Mesenchymal stem cell (in vitro differentiated cells and primary cell): ENCODE measurements around the gene LRRFIP1.

Source experiments
- DNase-seq: peaks from one replicate; pipeline ENCODE4 v3.0.0-alpha.2; 2013
- H2AFZ ChIP-seq: one replicate; pipeline ENCODE4 v1.6.1; 2013; ENCODE audit warnings: low read depth, mild to moderate bottlenecking, control low read depth, inconsistent platforms, low read length, moderate library complexity
- H2AK5ac ChIP-seq: 2 replicates; pipeline ENCODE4 v1.6.1; 2013; ENCODE audit warnings: low read length, moderate library complexity, mild to moderate bottlenecking, inconsistent platforms; ENCODE audit not compliant: severe bottlenecking
- H2BK120ac ChIP-seq: one replicate; pipeline ENCODE4 v1.6.1; 2013; ENCODE audit warnings: low read depth, mild to moderate bottlenecking, inconsistent platforms, low read length, moderate library complexity
- H2BK12ac ChIP-seq, 2 experiments: one replicate each; pipeline ENCODE4 v1.6.1; 2013; ENCODE audit warnings: inconsistent platforms in 2 of 2, low read length in 2 of 2, mild to moderate bottlenecking in 2 of 2, moderate library complexity in 2 of 2, control low read depth in 1 of 2
- H2BK15ac ChIP-seq: one replicate; pipeline ENCODE4 v1.6.1; 2013; ENCODE audit warnings: mild to moderate bottlenecking, low read depth, inconsistent platforms; ENCODE audit not compliant: poor library complexity, severe bottlenecking
- H2BK5ac ChIP-seq: 2 replicates; pipeline ENCODE4 v1.6.1; 2013; ENCODE audit warnings: low read depth, mild to moderate bottlenecking, low read length, control low read depth, inconsistent platforms; ENCODE audit not compliant: poor library complexity, severe bottlenecking
- H3K14ac ChIP-seq, 2 experiments: one replicate each; pipeline ENCODE4 v1.6.1; 2013; ENCODE audit warnings: inconsistent platforms in 2 of 2, low read length in 2 of 2, control low read depth in 1 of 2, mild to moderate bottlenecking in 1 of 2, moderate library complexity in 1 of 2
- H3K18ac ChIP-seq, 2 experiments: one replicate each; pipeline ENCODE4 v1.6.1; 2013; ENCODE audit warnings: inconsistent platforms in 2 of 2, low read length in 2 of 2, control low read depth in 1 of 2, low read depth in 1 of 2, mild to moderate bottlenecking in 1 of 2
- H3K23ac ChIP-seq, 2 experiments: one replicate each; pipeline ENCODE4 v1.6.1; 2013; ENCODE audit warnings: inconsistent platforms in 2 of 2, low read length in 2 of 2, mild to moderate bottlenecking in 2 of 2, moderate library complexity in 2 of 2, control low read depth in 1 of 2
- H3K27ac ChIP-seq: 2 replicates; pipeline ENCODE4 v1.5.1; 2013; ENCODE audit warnings: mild to moderate bottlenecking, moderate library complexity, low read length, control low read depth, inconsistent platforms; ENCODE audit not compliant: poor library complexity, severe bottlenecking
- H3K27me3 ChIP-seq, 2 experiments: 2 replicates each; pipeline versions ENCODE4 v1.6.1 to v1.7.0; 2013; ENCODE audit warnings: low read length in 2 of 2, mild to moderate bottlenecking in 2 of 2, moderate library complexity in 2 of 2, control low read depth in 1 of 2, inconsistent platforms in 1 of 2; ENCODE audit not compliant: control insufficient read depth in 1 of 2, insufficient read depth in 1 of 2
- H3K36me3 ChIP-seq, 2 experiments: 2 replicates each; pipeline versions ENCODE4 v1.6.1 to v1.7.0; 2013; ENCODE audit warnings: low read length in 2 of 2, control low read depth in 1 of 2, inconsistent platforms in 1 of 2, low read depth in 1 of 2, mild to moderate bottlenecking in 1 of 2; ENCODE audit not compliant: insufficient read depth in 2 of 2, control insufficient read depth in 1 of 2
- H3K4ac ChIP-seq, 2 experiments: one replicate each; pipeline ENCODE4 v1.6.1; 2013; ENCODE audit warnings: inconsistent platforms in 2 of 2, low read length in 2 of 2, mild to moderate bottlenecking in 2 of 2, moderate library complexity in 2 of 2, control low read depth in 1 of 2, low read depth in 1 of 2
- H3K4me1 ChIP-seq: 2 replicates; pipeline ENCODE4 v1.6.1; 2013; ENCODE audit warnings: low read depth, low read length, control low read depth; ENCODE audit not compliant: control insufficient read depth, insufficient read depth
- H3K4me2 ChIP-seq: 2 replicates; pipeline ENCODE4 v1.6.1; 2013; ENCODE audit warnings: low read length, mild to moderate bottlenecking, inconsistent platforms; ENCODE audit not compliant: poor library complexity, severe bottlenecking
- H3K4me3 ChIP-seq, 2 experiments: 2 replicates each; pipeline versions ENCODE4 v1.5.1 to v1.7.0; 2013; ENCODE audit warnings: low read length in 2 of 2, mild to moderate bottlenecking in 2 of 2, control low read depth in 1 of 2, low read depth in 1 of 2; ENCODE audit not compliant: insufficient read depth in 1 of 2
- H3K79me1 ChIP-seq: replicated peaks from 2 replicates; pipeline ENCODE4 v1.6.1; 2013; ENCODE audit warnings: mild to moderate bottlenecking, control low read depth, low read length, inconsistent platforms; ENCODE audit not compliant: poor library complexity, severe bottlenecking
- H3K9ac ChIP-seq: 2 replicates; pipeline ENCODE4 v1.7.0; 2013; ENCODE audit warnings: mild to moderate bottlenecking, low read length, moderate library complexity
- H3K9me3 ChIP-seq: 2 replicates; pipeline ENCODE4 v1.7.0; 2013; ENCODE audit warnings: mild to moderate bottlenecking, low read length; ENCODE audit not compliant: control insufficient read depth
- H4K8ac ChIP-seq: one replicate; pipeline ENCODE4 v1.6.1; 2013; ENCODE audit warnings: inconsistent platforms, mild to moderate bottlenecking, low read length, moderate library complexity
- H4K91ac ChIP-seq: one replicate; pipeline ENCODE4 v1.6.1; 2013; ENCODE audit warnings: mild to moderate bottlenecking, low read length, inconsistent platforms
- WGBS: methylation state at CpG from one replicate; pipeline ENCODE4 v1.1.7; 2013; ENCODE audit warnings: mixed read lengths; 5-methylcytosine and 5-hydroxymethylcytosine counted together

The LRRFIP1 gene

DNA sequence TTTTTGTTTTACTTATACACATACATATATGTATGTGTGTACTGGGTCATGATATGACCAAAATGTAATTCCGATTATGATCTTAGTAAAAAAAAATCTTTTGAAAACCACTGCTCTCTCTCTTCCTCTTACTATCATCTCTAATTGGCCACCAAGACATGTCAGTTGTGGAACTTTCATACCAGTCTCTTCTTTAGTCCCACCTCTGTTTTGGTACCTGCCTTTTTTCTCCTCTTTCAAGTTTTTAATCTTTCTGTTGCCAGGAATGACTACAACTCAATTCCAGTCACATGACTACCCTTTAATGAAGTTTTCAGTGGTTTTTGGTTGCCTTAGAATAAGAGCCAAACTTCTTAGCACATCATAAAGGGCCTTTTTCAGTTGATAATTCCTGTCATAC, 188.2 kb downstream of the LRRFIP1 start:
- Histone ChIP-seq H3K23ac (no peak overlapping the region), H3K27me3 (peaks cover 2 to 6% of the 10 kb centered on the region in 2 experiments), H4K91ac (no peak overlapping the region), H3K36me3 (no peaks in the 10 kb centered on the region), H3K18ac (no peak overlapping the region), H2AK5ac (no peak overlapping the region), H2BK15ac (no peak overlapping the region), H2BK120ac (no peak overlapping the region), H3K79me1 (no peaks in the 10 kb centered on the region), H4K8ac (no peak overlapping the region), H3K9me3 (no peaks in the 10 kb centered on the region), H2BK5ac (no peak overlapping the region), H3K14ac (no peak overlapping the region), H3K27ac (no peak overlapping the region), H3K4me1 (no peaks in the 10 kb centered on the region), H3K4ac (no peak overlapping the region), H2AFZ (no peak overlapping the region), H3K4me2 (no peak overlapping the region), H3K4me3 (no peak overlapping the region), H3K9ac (no peak overlapping the region), H2BK12ac (no peak overlapping the region)
- 82% methylated on average over 1 of the region's 1 CpG for WGBS
- no peak for DNase-seq

DNA sequence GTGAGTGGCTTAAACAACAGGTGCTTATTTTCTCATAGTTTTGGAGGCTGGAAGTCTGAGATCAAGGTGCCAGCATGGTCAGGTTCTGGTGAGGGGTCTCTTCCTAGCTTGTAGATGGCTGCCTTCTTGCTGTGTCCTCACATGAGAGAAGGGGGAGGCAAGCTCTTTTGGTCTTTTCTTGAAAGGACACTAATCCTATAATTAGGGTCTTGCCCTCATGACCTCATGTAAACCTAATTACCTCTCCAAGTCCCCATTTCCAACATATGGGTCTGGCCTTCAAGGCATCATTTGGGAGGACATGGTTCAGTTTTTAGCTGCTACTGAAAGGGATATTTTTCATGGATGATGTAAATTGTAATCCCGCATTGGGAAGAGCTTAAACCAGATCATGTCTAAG, 189.1 kb downstream of the LRRFIP1 start:
- Histone ChIP-seq H3K4ac (no peak overlapping the region), H2BK12ac (no peak overlapping the region), H3K4me2 (no peak overlapping the region), H3K9me3 (no peaks in the 10 kb centered on the region), H3K27me3 (peaks cover 2 to 3% of the 10 kb centered on the region in 2 experiments), H2AFZ (no peak overlapping the region), H3K4me1 (no peaks in the 10 kb centered on the region), H4K8ac (no peak overlapping the region), H3K14ac (no peak overlapping the region), H3K27ac (no peak overlapping the region), H2BK15ac (no peak overlapping the region), H2BK5ac (no peak overlapping the region), H2AK5ac (no peak overlapping the region), H3K36me3 (no peaks in the 10 kb centered on the region), H3K4me3 (no peak overlapping the region), H3K18ac (no peak overlapping the region), H4K91ac (no peak overlapping the region), H2BK120ac (no peak overlapping the region), H3K23ac (no peak overlapping the region), H3K79me1 (no peaks in the 10 kb centered on the region), H3K9ac (no peak overlapping the region)
- no peak for DNase-seq
- WGBS, result 100% methylated on average over 1 of the region's 1 CpG

DNA sequence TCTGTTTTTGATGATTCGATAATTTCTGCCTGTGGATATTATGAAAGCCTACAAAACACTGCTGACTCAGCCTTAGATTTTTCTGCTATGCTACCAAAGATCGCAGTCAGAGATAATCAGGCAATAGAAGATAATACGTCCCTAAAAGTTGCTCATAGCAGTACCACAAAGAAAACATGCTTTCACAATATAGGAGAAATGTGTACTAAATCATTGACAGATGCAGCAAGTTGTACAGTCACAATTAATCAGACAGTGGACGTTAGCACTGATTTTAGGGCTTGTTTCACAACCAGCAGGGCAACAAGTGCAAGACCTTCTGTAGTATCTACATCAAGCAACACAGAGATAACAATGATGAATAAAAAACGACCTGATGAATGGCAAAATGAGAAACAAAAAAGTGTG, 190.7 kb downstream of the LRRFIP1 start:
- Histone ChIP-seq H3K27ac (no peak overlapping the region), H3K36me3 (no peaks in the 10 kb centered on the region), H2AK5ac (no peak overlapping the region), H3K4me1 (no peaks in the 10 kb centered on the region), H2AFZ (no peak overlapping the region), H2BK120ac (no peak overlapping the region), H3K9me3 (no peaks in the 10 kb centered on the region), H3K4me3 (no peak overlapping the region), H3K23ac (no peak overlapping the region), H2BK12ac (no peak overlapping the region), H3K9ac (no peak overlapping the region), H3K4ac (no peak overlapping the region), H3K4me2 (no peak overlapping the region), H3K79me1 (no peaks in the 10 kb centered on the region), H2BK15ac (no peak overlapping the region), H4K91ac (no peak overlapping the region), H2BK5ac (no peak overlapping the region), H3K14ac (no peak overlapping the region), H3K27me3 (peaks cover under 1 to 3% of the 10 kb centered on the region in 2 experiments), H4K8ac (no peak overlapping the region), H3K18ac (no peak overlapping the region)
- 45% methylated on average over 4 of the region's 5 CpGs for WGBS
- peak; percentile 65 for DNase-seq

DNA sequence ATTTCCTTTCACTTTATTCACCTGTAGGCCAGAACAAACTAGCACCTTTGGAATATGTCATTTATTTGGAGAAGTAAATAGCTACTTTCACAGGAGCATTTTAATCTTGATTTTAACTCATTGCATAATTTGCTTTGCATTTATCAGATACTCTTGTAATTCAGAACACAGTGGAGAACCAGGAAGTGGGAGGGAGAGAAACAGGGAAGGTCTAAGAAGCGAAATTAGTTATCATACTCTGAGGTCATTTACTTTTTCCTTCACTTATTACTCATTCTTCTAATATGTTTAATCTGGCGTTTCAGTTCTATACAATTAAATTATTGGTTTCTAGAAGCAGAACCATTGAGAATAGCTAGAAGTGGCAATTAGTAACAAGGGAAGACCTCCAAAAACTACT, 191.8 kb downstream of the LRRFIP1 start:
- WGBS, result no CpG with 5 or more reads among the region's 2 CpGs
- Histone ChIP-seq H3K9me3 (no peaks in the 10 kb centered on the region), H2BK5ac (no peak overlapping the region), H2BK15ac (no peak overlapping the region), H2AFZ (no peak overlapping the region), H2AK5ac (no peak overlapping the region), H3K4me1 (no peaks in the 10 kb centered on the region), H3K79me1 (no peaks in the 10 kb centered on the region), H4K8ac (no peak overlapping the region), H3K36me3 (no peaks in the 10 kb centered on the region), H3K4ac (no peak overlapping the region), H3K27me3 (no peaks in the 10 kb centered on the region), H3K23ac (no peak overlapping the region), H3K4me3 (no peak overlapping the region), H3K14ac (no peak overlapping the region), H3K4me2 (no peak overlapping the region), H3K27ac (no peak overlapping the region), H2BK12ac (no peak overlapping the region), H3K18ac (no peak overlapping the region), H3K9ac (no peak overlapping the region), H4K91ac (no peak overlapping the region), H2BK120ac (no peak overlapping the region)
- DNase-seq, result no peak
